GM23338 (cell line): Measurements from ENCODE around the gene MYO18A. TPM values are rescaled to one million over a fixed set of nuclear protein-coding genes. Genes with fewer than 3 reads are reported as not detected.

Experiments
- ATAC-seq: fragments of 200-7000 bp; cut with Tn5 transposase; 3 replicates; pipeline ENCODE4 v1.9.1; 2020
- DNase-seq: peaks from one replicate; pipeline ENCODE4 v3.0.0-alpha.2; 2015; ENCODE audit warnings: low spot score
- H2AFZ ChIP-seq: fragments of 200-600 bp; sonication (generic); 2 replicates; pipeline ENCODE4 v1.8.0; 2016; ENCODE audit warnings: antibody characterized with exemption, mild to moderate bottlenecking, moderate library complexity
- H3F3A ChIP-seq: fragments of 200-600 bp; sonication (generic); replicated peaks from 2 replicates; pipeline ENCODE4 v1.8.0; 2017; ENCODE audit warnings: antibody characterized with exemption, mixed run types, low read depth
- H3K27ac ChIP-seq: fragments of 200-600 bp; sonication (generic); 2 replicates; pipeline ENCODE4 v1.6.1; 2016; ENCODE audit warnings: low read depth
- H3K27me3 ChIP-seq: fragments of 200-600 bp; sonication (generic); 2 replicates; pipeline ENCODE4 v1.8.0; 2016; ENCODE audit warnings: mild to moderate bottlenecking, mixed run types, moderate library complexity; ENCODE audit not compliant: insufficient read depth
- H3K36me3 ChIP-seq: fragments of 200-600 bp; sonication (generic); 2 replicates; pipeline ENCODE4 v1.8.0; 2016; ENCODE audit warnings: mild to moderate bottlenecking; ENCODE audit not compliant: insufficient read depth
- H3K4me1 ChIP-seq: fragments of 200-600 bp; sonication (generic); 2 replicates; pipeline ENCODE4 v1.8.0; 2016; ENCODE audit warnings: mild to moderate bottlenecking, moderate library complexity; ENCODE audit not compliant: insufficient read depth
- H3K4me2 ChIP-seq: fragments of 200-600 bp; sonication (generic); 2 replicates; pipeline ENCODE4 v1.7.1; 2017; ENCODE audit warnings: mixed run types
- H3K4me3 ChIP-seq: fragments of 200-600 bp; sonication (generic); 2 replicates; pipeline ENCODE4 v1.6.1; 2016; ENCODE audit warnings: mixed run types
- H3K79me2 ChIP-seq: fragments of 200-600 bp; sonication (generic); replicated peaks from 2 replicates; pipeline ENCODE4 v1.8.0; 2017; ENCODE audit warnings: mild to moderate bottlenecking; ENCODE audit not compliant: insufficient read depth
- H3K9me2 ChIP-seq: fragments of 200-600 bp; sonication (generic); 2 replicates; pipeline ENCODE4 v1.8.0; 2017; ENCODE audit not compliant: insufficient read depth
- H4K20me1 ChIP-seq: fragments of 200-600 bp; sonication (generic); replicated peaks from 2 replicates; pipeline ENCODE4 v1.8.0; 2017; ENCODE audit warnings: mild to moderate bottlenecking; ENCODE audit not compliant: insufficient read depth
- H3K27ac Mint-ChIP-seq: 2 replicates; pipeline ENCODE4 v1.8.0; 2020; ENCODE audit warnings: inconsistent platforms, mild to moderate bottlenecking, moderate library complexity, mixed read lengths
- H3K27me3 Mint-ChIP-seq: 3 replicates; pipeline ENCODE4 v1.8.0; 2022; ENCODE audit warnings: low read depth, mild to moderate bottlenecking, moderate library complexity, mixed read lengths, inconsistent platforms; ENCODE audit not compliant: insufficient read depth, poor library complexity
- H3K36me3 Mint-ChIP-seq: 3 replicates; pipeline ENCODE4 v1.8.0; 2021; ENCODE audit warnings: low read depth, mild to moderate bottlenecking, inconsistent platforms, moderate library complexity, mixed read lengths
- H3K4me1 Mint-ChIP-seq: 3 replicates; pipeline ENCODE4 v1.8.0; 2020; ENCODE audit warnings: mild to moderate bottlenecking, inconsistent platforms, mixed read lengths
- H3K4me3 Mint-ChIP-seq: 3 replicates; pipeline ENCODE4 v1.8.0; 2021; ENCODE audit warnings: moderate library complexity, mild to moderate bottlenecking, inconsistent platforms, mixed read lengths
- H3K9me3 Mint-ChIP-seq: 3 replicates; pipeline ENCODE4 v1.8.0; 2020; ENCODE audit warnings: moderate library complexity, mild to moderate bottlenecking, inconsistent platforms, mixed read lengths
- CREB1 ChIP-seq: fragments of 250-450 bp; sonication (Bioruptor Pico); IDR thresholded peaks from 2 replicates; pipeline ENCODE4 v1.5.0; 2020; ENCODE audit warnings: low read depth, mild to moderate bottlenecking, moderate library complexity
- JUNB ChIP-seq: IDR thresholded peaks from one replicate; pipeline ENCODE4 v1.6.1; 2016; ENCODE audit warnings: antibody characterized with exemption; ENCODE audit not compliant: unreplicated experiment
- NANOG ChIP-seq: IDR thresholded peaks from 2 replicates; pipeline ENCODE4 v1.6.1; 2016; ENCODE audit warnings: antibody characterized with exemption, borderline replicate concordance
- POLR2AphosphoS5 ChIP-seq: IDR thresholded peaks from 2 replicates; pipeline ENCODE4 v1.6.1; 2016; ENCODE audit warnings: antibody characterized with exemption, low read depth
- STAT1 ChIP-seq: IDR thresholded peaks from one replicate; pipeline ENCODE4 v1.6.1; 2016; ENCODE audit warnings: antibody characterized with exemption; ENCODE audit not compliant: unreplicated experiment
- ZNF114 ChIP-seq: fragments of 250-450 bp; sonication (Bioruptor Pico); IDR thresholded peaks from 2 replicates; pipeline ENCODE4 v1.5.0; 2020; ENCODE audit warnings: mild to moderate bottlenecking, moderate library complexity
- polyA plus RNA-seq: library from polyadenylated mRNA; unstranded; fragments of >200 nt; fragmentation: Nextera tagmentation; extraction: Ambion mirVana; gene quantifications from 2 replicates; pipeline ENCODE4 v1.2.1, GENCODE V29; 2016
- total RNA-seq: library from RNA; depleted of rRNA; stranded (reverse); fragments of >200 nt; shearing (Covaris generic); gene quantifications from 2 replicates; pipeline ENCODE4 v1.2.3, GENCODE V29; 2014
- TF ChIP-seq, protein P1 (sequence below): fragments of 250-450 bp; sonication (Bioruptor Pico); IDR thresholded peaks from 2 replicates; pipeline ENCODE4 v1.5.0; 2020; ENCODE audit warnings: mild to moderate bottlenecking, moderate library complexity
- TF ChIP-seq, protein P2 (sequence below): IDR thresholded peaks from one replicate; pipeline ENCODE4 v1.6.1; 2018; ENCODE audit warnings: antibody characterized with exemption; ENCODE audit not compliant: unreplicated experiment
- TF ChIP-seq, protein P3 (sequence below): IDR thresholded peaks from 2 replicates; pipeline ENCODE4 v1.6.1; 2016; ENCODE audit warnings: antibody characterized with exemption

Gene MYO18A
- total and polyA plus RNA-seq, 2 experiments from 2014 or later = 18.3 to 37.5 TPM

DNA sequence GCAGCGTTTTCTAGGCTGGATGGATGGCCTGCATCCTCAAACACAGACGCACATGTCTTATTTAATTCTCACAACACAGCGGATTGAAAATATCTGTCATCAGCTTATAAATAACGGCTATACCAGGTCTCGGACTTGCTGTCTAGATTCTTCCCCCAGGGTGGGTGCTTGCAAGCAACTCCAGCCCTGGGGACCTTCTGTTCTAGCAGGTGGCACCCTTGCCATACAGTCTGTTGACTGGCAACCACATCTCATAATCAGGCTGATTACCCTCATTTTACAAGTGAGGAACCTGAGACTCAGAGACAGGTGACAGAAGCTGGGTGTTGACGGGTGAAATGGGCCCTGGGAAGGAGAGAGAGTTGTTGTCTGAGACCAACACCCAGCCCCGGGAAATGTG, 158.1 kb downstream of the MYO18A start:
- no peak overlapping the region for H3K4me2 ChIP-seq
- ATAC-seq = no peak
- no peak overlapping the region for H2AFZ ChIP-seq
- Mint-ChIP-seq H3K9me3 (no peaks in the 10 kb centered on the region), H3K4me3 (no peak overlapping the region), H3K36me3 (no peaks in the 10 kb centered on the region), H3K27ac (no peak overlapping the region), H3K4me1 (peaks cover 47% of the 10 kb centered on the region), H3K27me3 (peaks cover 20% of the 10 kb centered on the region)
- H3K4me3 ChIP-seq = no peak overlapping the region
- H4K20me1 ChIP-seq = no peaks in the 10 kb centered on the region
- no peak overlapping the region for H3K27ac ChIP-seq
- no peak for TF ChIP-seq POLR2AphosphoS5
- TF ChIP-seq NANOG = no peak
- no peak for TF ChIP-seq STAT1
- no peaks in the 10 kb centered on the region for H3K79me2 ChIP-seq
- peaks cover 5% of the 10 kb centered on the region; the same call in 1 of the 2 replicates for H3K27me3 ChIP-seq
- H3K36me3 ChIP-seq = no peaks in the 10 kb centered on the region
- peaks cover 13% of the 10 kb centered on the region for H3F3A ChIP-seq
- DNase-seq = no peak
- peaks cover 51% of the 10 kb centered on the region for H3K4me1 ChIP-seq
- H3K9me2 ChIP-seq = no peaks in the 10 kb centered on the region

DNA sequence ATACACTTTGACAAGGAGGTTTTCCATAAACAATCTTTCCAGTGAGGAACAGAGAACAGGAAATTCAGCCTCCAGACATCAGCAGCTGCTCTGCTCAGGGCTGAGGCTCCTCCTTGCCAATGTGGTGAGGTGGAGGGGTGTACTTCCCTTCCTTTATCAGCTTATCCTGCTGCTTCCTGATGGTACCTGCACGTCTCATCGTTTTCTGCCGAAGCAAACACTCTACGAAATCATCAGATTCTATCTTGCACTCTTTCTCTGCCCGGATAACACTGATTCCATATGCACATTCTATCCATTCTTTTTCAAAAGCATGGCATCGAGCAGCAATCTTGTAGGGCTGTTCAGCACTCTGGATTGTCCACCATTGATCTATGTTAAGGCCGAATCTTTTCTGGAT, 159.0 kb downstream of the MYO18A start:
- TF ChIP-seq, protein P1, sequence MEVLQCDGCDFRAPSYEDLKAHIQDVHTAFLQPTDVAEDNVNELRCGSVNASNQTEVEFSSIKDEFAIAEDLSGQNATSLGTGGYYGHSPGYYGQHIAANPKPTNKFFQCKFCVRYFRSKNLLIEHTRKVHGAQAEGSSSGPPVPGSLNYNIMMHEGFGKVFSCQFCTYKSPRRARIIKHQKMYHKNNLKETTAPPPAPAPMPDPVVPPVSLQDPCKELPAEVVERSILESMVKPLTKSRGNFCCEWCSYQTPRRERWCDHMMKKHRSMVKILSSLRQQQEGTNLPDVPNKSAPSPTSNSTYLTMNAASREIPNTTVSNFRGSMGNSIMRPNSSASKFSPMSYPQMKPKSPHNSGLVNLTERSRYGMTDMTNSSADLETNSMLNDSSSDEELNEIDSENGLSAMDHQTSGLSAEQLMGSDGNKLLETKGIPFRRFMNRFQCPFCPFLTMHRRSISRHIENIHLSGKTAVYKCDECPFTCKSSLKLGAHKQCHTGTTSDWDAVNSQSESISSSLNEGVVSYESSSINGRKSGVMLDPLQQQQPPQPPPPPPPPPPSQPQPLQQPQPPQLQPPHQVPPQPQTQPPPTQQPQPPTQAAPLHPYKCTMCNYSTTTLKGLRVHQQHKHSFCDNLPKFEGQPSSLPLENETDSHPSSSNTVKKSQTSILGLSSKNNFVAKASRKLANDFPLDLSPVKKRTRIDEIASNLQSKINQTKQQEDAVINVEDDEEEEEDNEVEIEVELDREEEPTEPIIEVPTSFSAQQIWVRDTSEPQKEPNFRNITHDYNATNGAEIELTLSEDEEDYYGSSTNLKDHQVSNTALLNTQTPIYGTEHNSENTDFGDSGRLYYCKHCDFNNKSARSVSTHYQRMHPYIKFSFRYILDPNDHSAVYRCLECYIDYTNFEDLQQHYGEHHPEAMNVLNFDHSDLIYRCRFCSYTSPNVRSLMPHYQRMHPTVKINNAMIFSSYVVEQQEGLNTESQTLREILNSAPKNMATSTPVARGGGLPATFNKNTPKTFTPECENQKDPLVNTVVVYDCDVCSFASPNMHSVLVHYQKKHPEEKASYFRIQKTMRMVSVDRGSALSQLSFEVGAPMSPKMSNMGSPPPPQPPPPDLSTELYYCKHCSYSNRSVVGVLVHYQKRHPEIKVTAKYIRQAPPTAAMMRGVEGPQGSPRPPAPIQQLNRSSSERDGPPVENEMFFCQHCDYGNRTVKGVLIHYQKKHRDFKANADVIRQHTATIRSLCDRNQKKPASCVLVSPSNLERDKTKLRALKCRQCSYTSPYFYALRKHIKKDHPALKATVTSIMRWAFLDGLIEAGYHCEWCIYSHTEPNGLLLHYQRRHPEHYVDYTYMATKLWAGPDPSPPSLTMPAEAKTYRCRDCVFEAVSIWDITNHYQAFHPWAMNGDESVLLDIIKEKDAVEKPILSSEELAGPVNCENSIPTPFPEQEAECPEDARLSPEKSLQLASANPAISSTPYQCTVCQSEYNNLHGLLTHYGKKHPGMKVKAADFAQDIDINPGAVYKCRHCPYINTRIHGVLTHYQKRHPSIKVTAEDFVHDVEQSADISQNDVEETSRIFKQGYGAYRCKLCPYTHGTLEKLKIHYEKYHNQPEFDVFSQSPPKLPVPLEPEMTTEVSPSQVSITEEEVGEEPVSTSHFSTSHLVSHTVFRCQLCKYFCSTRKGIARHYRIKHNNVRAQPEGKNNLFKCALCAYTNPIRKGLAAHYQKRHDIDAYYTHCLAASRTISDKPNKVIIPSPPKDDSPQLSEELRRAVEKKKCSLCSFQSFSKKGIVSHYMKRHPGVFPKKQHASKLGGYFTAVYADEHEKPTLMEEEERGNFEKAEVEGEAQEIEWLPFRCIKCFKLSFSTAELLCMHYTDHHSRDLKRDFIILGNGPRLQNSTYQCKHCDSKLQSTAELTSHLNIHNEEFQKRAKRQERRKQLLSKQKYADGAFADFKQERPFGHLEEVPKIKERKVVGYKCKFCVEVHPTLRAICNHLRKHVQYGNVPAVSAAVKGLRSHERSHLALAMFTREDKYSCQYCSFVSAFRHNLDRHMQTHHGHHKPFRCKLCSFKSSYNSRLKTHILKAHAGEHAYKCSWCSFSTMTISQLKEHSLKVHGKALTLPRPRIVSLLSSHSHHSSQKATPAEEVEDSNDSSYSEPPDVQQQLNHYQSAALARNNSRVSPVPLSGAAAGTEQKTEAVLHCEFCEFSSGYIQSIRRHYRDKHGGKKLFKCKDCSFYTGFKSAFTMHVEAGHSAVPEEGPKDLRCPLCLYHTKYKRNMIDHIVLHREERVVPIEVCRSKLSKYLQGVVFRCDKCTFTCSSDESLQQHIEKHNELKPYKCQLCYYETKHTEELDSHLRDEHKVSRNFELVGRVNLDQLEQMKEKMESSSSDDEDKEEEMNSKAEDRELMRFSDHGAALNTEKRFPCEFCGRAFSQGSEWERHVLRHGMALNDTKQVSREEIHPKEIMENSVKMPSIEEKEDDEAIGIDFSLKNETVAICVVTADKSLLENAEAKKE (CRISPR knock-in tag) = no peak
- TF ChIP-seq, protein P2, sequence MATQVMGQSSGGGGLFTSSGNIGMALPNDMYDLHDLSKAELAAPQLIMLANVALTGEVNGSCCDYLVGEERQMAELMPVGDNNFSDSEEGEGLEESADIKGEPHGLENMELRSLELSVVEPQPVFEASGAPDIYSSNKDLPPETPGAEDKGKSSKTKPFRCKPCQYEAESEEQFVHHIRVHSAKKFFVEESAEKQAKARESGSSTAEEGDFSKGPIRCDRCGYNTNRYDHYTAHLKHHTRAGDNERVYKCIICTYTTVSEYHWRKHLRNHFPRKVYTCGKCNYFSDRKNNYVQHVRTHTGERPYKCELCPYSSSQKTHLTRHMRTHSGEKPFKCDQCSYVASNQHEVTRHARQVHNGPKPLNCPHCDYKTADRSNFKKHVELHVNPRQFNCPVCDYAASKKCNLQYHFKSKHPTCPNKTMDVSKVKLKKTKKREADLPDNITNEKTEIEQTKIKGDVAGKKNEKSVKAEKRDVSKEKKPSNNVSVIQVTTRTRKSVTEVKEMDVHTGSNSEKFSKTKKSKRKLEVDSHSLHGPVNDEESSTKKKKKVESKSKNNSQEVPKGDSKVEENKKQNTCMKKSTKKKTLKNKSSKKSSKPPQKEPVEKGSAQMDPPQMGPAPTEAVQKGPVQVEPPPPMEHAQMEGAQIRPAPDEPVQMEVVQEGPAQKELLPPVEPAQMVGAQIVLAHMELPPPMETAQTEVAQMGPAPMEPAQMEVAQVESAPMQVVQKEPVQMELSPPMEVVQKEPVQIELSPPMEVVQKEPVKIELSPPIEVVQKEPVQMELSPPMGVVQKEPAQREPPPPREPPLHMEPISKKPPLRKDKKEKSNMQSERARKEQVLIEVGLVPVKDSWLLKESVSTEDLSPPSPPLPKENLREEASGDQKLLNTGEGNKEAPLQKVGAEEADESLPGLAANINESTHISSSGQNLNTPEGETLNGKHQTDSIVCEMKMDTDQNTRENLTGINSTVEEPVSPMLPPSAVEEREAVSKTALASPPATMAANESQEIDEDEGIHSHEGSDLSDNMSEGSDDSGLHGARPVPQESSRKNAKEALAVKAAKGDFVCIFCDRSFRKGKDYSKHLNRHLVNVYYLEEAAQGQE = no peak
- no peak for TF ChIP-seq NANOG
- TF ChIP-seq, protein P3, sequence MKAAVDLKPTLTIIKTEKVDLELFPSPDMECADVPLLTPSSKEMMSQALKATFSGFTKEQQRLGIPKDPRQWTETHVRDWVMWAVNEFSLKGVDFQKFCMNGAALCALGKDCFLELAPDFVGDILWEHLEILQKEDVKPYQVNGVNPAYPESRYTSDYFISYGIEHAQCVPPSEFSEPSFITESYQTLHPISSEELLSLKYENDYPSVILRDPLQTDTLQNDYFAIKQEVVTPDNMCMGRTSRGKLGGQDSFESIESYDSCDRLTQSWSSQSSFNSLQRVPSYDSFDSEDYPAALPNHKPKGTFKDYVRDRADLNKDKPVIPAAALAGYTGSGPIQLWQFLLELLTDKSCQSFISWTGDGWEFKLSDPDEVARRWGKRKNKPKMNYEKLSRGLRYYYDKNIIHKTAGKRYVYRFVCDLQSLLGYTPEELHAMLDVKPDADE = no peak
- no peak for TF ChIP-seq JUNB
- no peak for TF ChIP-seq ZNF114
- TF ChIP-seq POLR2AphosphoS5 = no peak
- TF ChIP-seq CREB1 (CRISPR knock-in tag) = no peak
- Mint-ChIP-seq H3K4me1 (peaks cover 52% of the 10 kb centered on the region), H3K9me3 (no peaks in the 10 kb centered on the region), H3K27me3 (peaks cover 17% of the 10 kb centered on the region), H3K4me3 (no peak overlapping the region; the same call in 2 of the 3 replicates), H3K27ac (no peak overlapping the region), H3K36me3 (no peaks in the 10 kb centered on the region)
- Histone ChIP-seq H4K20me1 (no peaks in the 10 kb centered on the region), H3K79me2 (no peaks in the 10 kb centered on the region), H3K4me2 (no peak overlapping the region), H3F3A (peaks cover 21% of the 10 kb centered on the region), H3K36me3 (no peaks in the 10 kb centered on the region), H3K9me2 (no peaks in the 10 kb centered on the region), H3K27ac (no peak overlapping the region), H3K4me3 (no peak overlapping the region), H3K4me1 (peaks cover 60% of the 10 kb centered on the region), H3K27me3 (peaks cover 5% of the 10 kb centered on the region; the same call in 1 of the 2 replicates), H2AFZ (0 out of 2 replicates have a peak overlapping the region, but pooled peaks have one; percentile 3)
- ATAC-seq (no peak), DNase-seq (no peak)
